ENCODE results near the gene RNF121. TPM values are rescaled to one million over a fixed set of nuclear protein-coding genes. Genes with fewer than 3 reads are reported as not detected.

Gene RNF121
- total and polyA plus RNA-seq, 2 of the 8 experiments (the other 6 are each of a cell fraction or from before 2014, with no cell fraction given), result 39.7 to 51.6 TPM

DNA sequence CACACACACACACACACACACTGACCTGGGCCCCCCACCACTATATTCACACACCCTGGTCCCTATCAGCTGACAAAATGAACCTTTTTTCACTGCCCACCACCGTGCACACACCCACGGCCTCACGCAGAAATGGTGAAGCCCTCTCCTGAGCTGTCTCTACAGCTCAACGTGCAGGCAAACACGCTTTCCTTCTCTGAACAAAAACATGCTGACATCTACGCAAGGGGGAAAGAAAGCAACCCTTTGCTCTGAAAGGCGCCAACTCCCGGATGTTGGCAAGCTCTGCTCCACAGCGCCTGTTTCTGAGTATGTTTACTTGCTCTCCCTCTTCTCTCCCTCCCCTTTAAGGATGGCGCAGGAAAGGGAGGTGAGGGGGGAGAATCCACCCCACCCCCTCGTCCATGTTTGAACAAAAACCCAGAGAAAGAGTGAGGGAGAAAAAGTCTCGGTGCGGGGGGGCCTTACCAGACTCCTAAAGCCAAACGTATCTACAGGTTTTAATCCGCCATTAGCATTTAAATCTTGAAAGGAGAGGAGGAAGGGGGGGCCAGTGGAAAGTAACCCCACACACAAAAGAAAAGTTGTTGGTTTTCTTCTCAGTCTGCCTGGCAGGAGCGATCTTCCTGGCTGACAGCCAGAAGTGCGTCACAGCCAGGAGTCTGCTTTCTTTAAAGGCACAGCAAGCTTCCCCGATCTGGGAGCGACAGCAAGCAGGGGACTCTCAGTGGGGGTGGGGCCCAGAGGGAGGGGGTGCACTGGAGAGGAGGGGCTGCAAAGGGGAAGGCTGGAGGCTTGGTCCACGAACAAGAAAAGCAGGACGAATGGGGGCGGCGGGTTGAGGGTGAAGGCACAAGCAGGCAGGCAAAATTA, 111.9 kb downstream of the RNF121 start:
- peaks cover 7% of the 10 kb centered on the region for H3K23me2 ChIP-seq (ENCODE audit: low read depth, low read length)
- H3K4me2 ChIP-seq (ENCODE audit: insufficient read depth in 1 of 2, low read depth in 2 of 2, low read length in 2 of 2), result peak overlapping the region; percentile 73 to 92
- peak overlapping the region; percentile 28; the same call in 1 of the 2 replicates for H2AK5ac ChIP-seq (ENCODE audit: low read depth, low read length)
- H3K79me1 ChIP-seq (ENCODE audit: low read depth, low read length), result peaks cover 15% of the 10 kb centered on the region
- H3K4me3 ChIP-seq (ENCODE audit: extremely low read depth in 1 of 4, insufficient read depth in 2 of 4, low read depth in 3 of 4, low read length in 4 of 4), result peak overlapping the region; percentile 34 to 55 (median 42); a peak in 7 of 8 replicates
- peak overlapping the region; percentile 80; the same call in 1 of the 2 replicates for H2BK20ac ChIP-seq (ENCODE audit: low read length)
- peak overlapping the region; percentile 83 for H4K91ac ChIP-seq (replicated peaks; ENCODE audit: insufficient read length, low read length)
- no peak overlapping the region for H3K23ac ChIP-seq (ENCODE audit: insufficient read length)
- H3K9ac ChIP-seq (replicated peaks in 1 of 4; ENCODE audit: extremely low read depth in 1 of 4, low read depth in 3 of 4, low read length in 3 of 4), result peak overlapping the region in 3 of 4 experiments; percentile 70 to 86 (median 74); a peak in 6 of 7 replicates
- CTCF ChIA-PET (ENCODE audit: partially characterized antibody), result interaction anchor here (0.6 to 4.6 kb wide), 11 partner anchors 7 to 1403 kb away, joined by 3 to 57 read pairs (median 4); no protein-coding TSS in a partner anchor
- peak overlapping the region; percentile 96; the same call in 1 of the 2 replicates for H3K18ac ChIP-seq (ENCODE audit: extremely low read depth, low read length)
- H3K14ac ChIP-seq (ENCODE audit: insufficient read length), result peak overlapping the region; percentile 12
- peaks cover 29 to 36% (median 33%) of the 10 kb centered on the region in 4 experiments for H3K4me1 ChIP-seq (replicated peaks in 1 of 4; ENCODE audit: control insufficient read depth in 3 of 4, insufficient read depth in 4 of 4, low read length in 3 of 4)
- no peak for FAIRE-seq
- H2BK5ac ChIP-seq (ENCODE audit: low read depth, low read length), result peak overlapping the region; percentile 95
- 8% methylated on average over 19 of the region's 23 CpGs; no CpG with 5 or more reads in 1 of the 2 experiments for WGBS, 2 experiments (ENCODE audit: extremely low coverage in 1 of 2, insufficient coverage in 1 of 2, insufficient read length in 1 of 2, insufficient replicate concordance in 2 of 2, low coverage in 1 of 2, low lambda C conversion rate in 2 of 2, missing lambda C conversion rate in 1 of 2)
- no peaks in the 10 kb centered on the region for H3K9me3 ChIP-seq (ENCODE audit: insufficient read depth in 2 of 2, low read depth in 1 of 2, low read length in 1 of 2)
- 0 out of 2 replicates have a peak overlapping the region, but pooled peaks have one; percentile 64 for H4K8ac ChIP-seq (ENCODE audit: extremely low read depth, insufficient read depth, low read length)
- H2BK15ac ChIP-seq (ENCODE audit: low read length), result no peak overlapping the region; the same call in 1 of the 2 replicates
- H3K56ac ChIP-seq (replicated peaks; ENCODE audit: insufficient read length, low read depth, low read length), result no peak overlapping the region
- peaks cover 0 to 4% (median 0%) of the 10 kb centered on the region in 4 experiments; a peak in 2 of 8 replicates for H3K36me3 ChIP-seq (ENCODE audit: control insufficient read depth in 2 of 4, insufficient read depth in 4 of 4, low read length in 3 of 4)
- no peak overlapping the region for H2BK120ac ChIP-seq (replicated peaks; ENCODE audit: low read depth, low read length)
- no peaks in the 10 kb centered on the region for H3K27me3 ChIP-seq (replicated peaks in 1 of 4; ENCODE audit: control insufficient read depth in 3 of 4, extremely low read depth in 1 of 4, insufficient read depth in 3 of 4, low read length in 3 of 4)
- no peak overlapping the region for H2AFZ ChIP-seq (ENCODE audit: low read length)
- H3K4ac ChIP-seq (replicated peaks; ENCODE audit: insufficient read length, low read depth, low read length), result no peak overlapping the region
- H3K79me2 ChIP-seq (ENCODE audit: control insufficient read depth in 1 of 2, insufficient read depth in 2 of 2, low read length in 2 of 2), result peaks cover 10 to 76% of the 10 kb centered on the region in 2 experiments; a peak in 3 of 4 replicates
- H4K20me1 ChIP-seq (replicated peaks in 1 of 2; ENCODE audit: control insufficient read depth in 1 of 2, insufficient read depth in 2 of 2, low read length in 2 of 2), result no peaks in the 10 kb centered on the region
- H4K5ac ChIP-seq (ENCODE audit: insufficient read length, low read depth, low read length), result peak overlapping the region; percentile 87
- DNase-seq (ENCODE audit: low read depth in 1 of 2, low spot score in 2 of 2), result peak; percentile 50 to 73
- peak overlapping the region; percentile 92 for H3K27ac ChIP-seq (ENCODE audit: low read depth, low read length)
- H2BK12ac ChIP-seq (ENCODE audit: low read depth, low read length), result peak overlapping the region; percentile 94
- POLR2A ChIA-PET (ENCODE audit: partially characterized antibody), result interaction anchor here (0.8 to 4.8 kb wide), 11 partner anchors 8 to 60 kb away, joined by 3 to 33 read pairs (median 4); partner anchors contain the start of gene LRRC51
- no peak for TF ChIP-seq PHF8 (conservative IDR thresholded peaks at IDR 0.05; ENCODE audit: low read depth, low read length)
- TF ChIP-seq ZNF274 (IDR thresholded peaks at IDR 0.05; ENCODE audit: borderline replicate concordance, extremely low read depth, low read length), result no peak
- no peak for TF ChIP-seq CHD2 (IDR thresholded peaks at IDR 0.05; ENCODE audit: low read length)
- peak; percentile 13; the same call in 1 of the 2 replicates for TF ChIP-seq TBP (IDR thresholded peaks at IDR 0.05; ENCODE audit: low read depth, low read length)
- TF ChIP-seq SP1 (IDR thresholded peaks at IDR 0.05; ENCODE audit: low read depth, low read length), result peak; percentile 37; the same call in 1 of the 2 replicates
- peak; percentile 40 for TF ChIP-seq TAF1 (IDR thresholded peaks at IDR 0.05; ENCODE audit: low read depth, low read length)
- no peak for TF ChIP-seq GABPA (IDR thresholded peaks at IDR 0.05; ENCODE audit: borderline replicate concordance, insufficient read depth, low read length)
- TF ChIP-seq NANOG (IDR thresholded peaks at IDR 0.05; ENCODE audit: insufficient read depth, low read depth, low read length, poor library complexity, severe bottlenecking), result peak; percentile 28
- TF ChIP-seq CBX8 (IDR thresholded peaks at IDR 0.05; ENCODE audit: borderline replicate concordance, low read depth, low read length), result no peak
- TF ChIP-seq ASH2L (IDR thresholded peaks at IDR 0.05; ENCODE audit: low read length), result peak; percentile 36

Data from H1 (cell line).